GM12873 (cell line): ENCODE data around the gene BLMH.

Experiments used
- CTCF ChIP-seq: IDR thresholded peaks from 2 replicates; pipeline ENCODE4 v1.5.1; 2012; ENCODE audit warnings: low read depth, mild to moderate bottlenecking, moderate library complexity, low read length, control low read depth; ENCODE audit not compliant: insufficient read depth; ENCODE audit errors: missing control alignments

Gene BLMH

GRCh38 chr17:30236297-30236624 is 55.5 kb downstream of the BLMH start:
- no peak for TF ChIP-seq CTCF

- no peak for TF ChIP-seq CTCF
Observed at GRCh38 chr17:30235386-30236296, 56.1 kb downstream of the BLMH start, which contains the start of gene SLC6A4. Gene SLC6A4, minus strand, starts transcription at chr17:30235697. Its CDS starts 13,739 bp downstream, at chr17:30221958.

- TF ChIP-seq CTCF: no peak
Observed at GRCh38 chr17:30234964-30235363, 56.8 kb downstream of the BLMH start.

- TF ChIP-seq CTCF: no peak
Observed at GRCh38 chr17:30234296-30234695, 57.4 kb downstream of the BLMH start.

- TF ChIP-seq CTCF: no peak
Observed at GRCh38 chr17:30232824-30233427, 58.8 kb downstream of the BLMH start.

GRCh38 chr17:30232015-30232823 is 59.5 kb downstream of the BLMH start:
- TF ChIP-seq CTCF: no peak
